Activated naive CD4-positive, alpha-beta T cell treated with anti-CD3 and anti-CD28 coated beads for 36 hours (primary cell): Measurements from ENCODE around the gene IL21R. TPM values are rescaled to one million over a fixed set of nuclear protein-coding genes. Genes with fewer than 3 reads are reported as not detected.

Experiments used
- CTCF ChIA-PET: fragments of 350-600 bp; sonication (Branson Sonifier 250); formaldehyde crosslinking; loops from one replicate; lab custom pipeline; 2021; ENCODE audit warnings: antibody characterized with exemption; lab: Charles Lee
- DNase-seq: peaks from one replicate; pipeline ENCODE4 v3.0.0-alpha.2; 2020
- H3K27ac Mint-ChIP-seq: one replicate; pipeline ENCODE4 v1.8.0; 2021; ENCODE audit warnings: mild to moderate bottlenecking, mixed read lengths
- H3K27me3 Mint-ChIP-seq: one replicate; pipeline ENCODE4 v1.8.0; 2021; ENCODE audit warnings: low read depth, mixed read lengths
- H3K36me3 Mint-ChIP-seq: one replicate; pipeline ENCODE4 v1.8.0; 2021; ENCODE audit warnings: low read depth, mixed read lengths
- H3K4me1 Mint-ChIP-seq: one replicate; pipeline ENCODE4 v1.8.0; 2021; ENCODE audit warnings: low read depth, mixed read lengths
- H3K4me3 Mint-ChIP-seq: one replicate; pipeline ENCODE4 v1.8.0; 2021; ENCODE audit warnings: mild to moderate bottlenecking, moderate library complexity, mixed read lengths
- H3K9me3 Mint-ChIP-seq: one replicate; pipeline ENCODE4 v1.8.0; 2021; ENCODE audit warnings: mixed read lengths
- intact Hi-C: fragments of 100-400 bp; cut with micrococcal nuclease; formaldehyde crosslinking; loops from one replicate; pipeline ENCODE4 v1.15.1; 2023
- total RNA-seq, 2 experiments: library from RNA; stranded (reverse); gene quantifications; one replicate each; pipeline ENCODE4 v1.2.3, GENCODE V29; 2021

The IL21R gene
- total RNA-seq, 2 experiments from 2014 or later = 93.8 to 99.2 TPM

- Mint-ChIP-seq H3K36me3 (peaks cover 28% of the 10 kb centered on the region), H3K4me1 (no peaks in the 10 kb centered on the region), H3K4me3 (no peak overlapping the region), H3K27ac (no peak overlapping the region), H3K27me3 (no peaks in the 10 kb centered on the region), H3K9me3 (no peaks in the 10 kb centered on the region)
- intact Hi-C loops = no loop called here
- CTCF ChIA-PET = no interaction called here
- DNase-seq = no peak
Measured at GRCh38 chr16:27489906-27490305, 87.9 kb downstream of the IL21R start.

DNA sequence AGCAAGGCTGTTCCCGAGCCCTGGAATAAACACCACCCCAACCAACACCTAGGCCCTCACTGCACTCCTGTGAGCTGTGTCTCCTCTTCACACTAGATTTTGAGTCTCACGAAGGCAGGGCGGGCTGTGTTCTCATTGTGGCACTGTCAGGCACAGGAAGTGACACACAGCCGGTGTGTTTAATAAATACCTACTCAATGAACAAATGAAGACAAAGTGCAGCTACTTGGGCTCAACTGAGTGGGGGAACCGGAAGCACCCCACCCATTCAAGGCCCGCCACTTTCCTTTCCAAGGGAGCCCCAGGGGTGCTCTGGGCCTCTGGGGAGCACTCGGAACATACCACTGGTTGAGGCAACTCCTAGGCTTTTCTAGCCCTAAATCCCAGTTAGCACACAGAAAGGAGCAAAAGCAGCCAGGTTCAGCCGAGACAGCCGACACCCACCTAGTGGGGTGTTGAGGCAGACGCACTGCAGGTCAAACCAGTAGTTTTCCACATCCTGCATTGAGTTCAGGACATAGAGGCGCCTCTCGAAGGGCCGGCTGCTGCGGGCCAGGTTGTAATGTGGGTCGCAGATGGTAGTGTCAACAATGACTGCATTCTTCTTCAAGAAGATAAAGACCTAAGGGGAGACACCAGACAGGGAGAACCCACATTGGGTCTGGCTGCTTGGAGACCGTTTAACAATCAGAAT is 90.1 kb downstream of the IL21R start:
- Mint-ChIP-seq H3K36me3 (peaks cover 20% of the 10 kb centered on the region), H3K9me3 (no peaks in the 10 kb centered on the region), H3K4me1 (no peaks in the 10 kb centered on the region), H3K4me3 (no peak overlapping the region), H3K27me3 (no peaks in the 10 kb centered on the region), H3K27ac (no peak overlapping the region)
- intact Hi-C loops = no loop called here
- CTCF ChIA-PET = interaction anchor here (0.7 kb wide), 1 partner anchor 226 kb away, joined by 3 read pairs; no protein-coding TSS in a partner anchor
- no peak for DNase-seq

DNA sequence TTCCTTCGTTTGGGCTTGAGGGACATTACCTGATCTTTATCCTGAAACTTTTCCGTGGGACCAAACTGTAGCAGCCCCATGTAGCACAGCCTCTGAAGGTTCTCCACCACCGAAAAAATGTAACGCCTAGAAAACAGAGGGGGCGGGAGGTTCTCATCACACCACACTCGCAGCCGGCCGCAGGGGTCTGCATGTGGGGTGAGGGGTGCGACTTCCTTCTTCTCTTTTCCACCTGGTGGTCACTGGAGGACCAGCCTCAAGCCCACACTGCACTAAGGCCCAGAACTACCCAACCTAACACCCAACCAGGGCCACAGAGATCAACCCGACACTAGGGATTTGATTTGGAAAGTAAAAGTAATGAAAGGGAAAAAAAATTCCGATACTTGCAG is 90.6 kb downstream of the IL21R start:
- Mint-ChIP-seq H3K9me3 (no peaks in the 10 kb centered on the region), H3K4me3 (no peak overlapping the region), H3K27ac (no peak overlapping the region), H3K27me3 (no peaks in the 10 kb centered on the region), H3K4me1 (no peaks in the 10 kb centered on the region), H3K36me3 (peaks cover 23% of the 10 kb centered on the region)
- intact Hi-C loops = no loop called here
- no peak for DNase-seq
- CTCF ChIA-PET = no interaction called here

DNA sequence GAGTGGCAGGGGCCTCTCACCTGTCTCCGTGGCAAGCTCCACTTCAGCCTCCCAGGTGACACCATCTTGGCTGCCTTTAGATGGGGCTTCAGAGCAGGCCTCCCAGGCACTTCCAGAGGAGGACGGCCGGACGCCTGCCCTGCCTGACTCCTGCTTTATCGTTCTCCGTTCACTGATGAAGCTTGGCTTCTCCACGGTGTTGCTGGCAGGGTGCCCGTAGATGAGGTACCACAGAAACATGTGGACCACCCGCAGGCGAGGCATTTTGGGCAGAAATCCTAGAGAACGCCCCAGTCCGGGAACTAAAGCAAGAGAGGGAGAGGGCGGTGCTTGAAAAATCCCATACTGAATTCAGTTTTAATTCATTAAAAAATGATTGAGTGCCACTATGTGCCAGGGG is 93.2 kb downstream of the IL21R start:
- peaks cover 16% of the 10 kb centered on the region for H3K36me3 Mint-ChIP-seq
- intact Hi-C loops = no loop called here
- no peak overlapping the region for H3K27ac Mint-ChIP-seq
- H3K27me3 Mint-ChIP-seq = no peaks in the 10 kb centered on the region
- CTCF ChIA-PET = no interaction called here
- no peak for DNase-seq
- no peaks in the 10 kb centered on the region for H3K4me1 Mint-ChIP-seq
- H3K9me3 Mint-ChIP-seq = no peaks in the 10 kb centered on the region
- H3K4me3 Mint-ChIP-seq = no peak overlapping the region

GRCh38 chr16:27498031-27498825 is 96.3 kb downstream of the IL21R start:
- Mint-ChIP-seq H3K4me3 (no peak overlapping the region), H3K4me1 (no peaks in the 10 kb centered on the region), H3K9me3 (no peaks in the 10 kb centered on the region), H3K36me3 (peaks cover 23% of the 10 kb centered on the region), H3K27me3 (no peaks in the 10 kb centered on the region), H3K27ac (no peak overlapping the region)
- no peak for DNase-seq
- intact Hi-C loops = no loop called here
- CTCF ChIA-PET = interaction anchor here (1.1 kb wide), 1 partner anchor 15 kb away, joined by 3 read pairs; no protein-coding TSS in a partner anchor

DNA sequence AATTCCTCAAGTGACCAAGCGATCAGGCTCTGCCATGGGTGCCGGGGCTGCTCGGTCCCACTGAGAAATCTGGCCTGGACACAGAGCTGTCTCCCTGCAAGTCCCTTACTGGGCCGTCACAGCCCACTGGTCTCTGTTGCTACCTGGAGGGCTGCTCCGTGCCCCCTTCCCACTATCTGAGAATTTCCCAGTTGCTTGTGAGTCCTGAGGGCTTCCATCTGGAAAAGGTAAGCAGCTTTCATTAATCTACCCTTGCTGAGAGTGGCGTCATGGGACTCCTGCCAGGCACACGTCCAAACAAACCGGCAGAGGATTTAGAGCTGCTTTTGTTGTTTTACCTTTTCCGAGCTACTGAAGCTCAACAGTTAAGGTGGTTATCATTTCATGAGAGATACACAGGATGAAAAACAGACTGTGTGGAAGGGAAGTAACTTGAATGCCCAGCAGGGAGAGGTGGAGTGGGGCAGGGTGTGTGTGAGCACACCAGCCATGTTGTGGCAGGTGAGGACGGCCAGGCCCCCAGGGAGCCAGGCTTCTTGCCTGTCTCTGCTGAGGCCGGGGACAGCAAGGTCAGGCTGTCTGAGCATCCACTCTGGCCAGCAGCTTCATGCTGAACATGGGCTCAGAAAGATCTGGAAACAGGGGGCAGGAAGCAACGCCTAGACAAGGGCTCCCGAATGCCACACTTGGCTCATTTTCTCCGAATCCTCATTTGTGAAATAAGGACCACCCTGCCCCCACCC is 97.1 kb downstream of the IL21R start:
- CTCF ChIA-PET = no interaction called here
- no peak for DNase-seq
- no peaks in the 10 kb centered on the region for H3K27me3 Mint-ChIP-seq
- H3K36me3 Mint-ChIP-seq = peaks cover 27% of the 10 kb centered on the region
- no peak overlapping the region for H3K27ac Mint-ChIP-seq
- intact Hi-C loops = no loop called here
- no peaks in the 10 kb centered on the region for H3K9me3 Mint-ChIP-seq
- no peaks in the 10 kb centered on the region for H3K4me1 Mint-ChIP-seq
- no peak overlapping the region for H3K4me3 Mint-ChIP-seq

GRCh38 chr16:27499659-27500055 is 97.7 kb downstream of the IL21R start:
- no peak for DNase-seq
- CTCF ChIA-PET = no interaction called here
- Mint-ChIP-seq H3K9me3 (no peaks in the 10 kb centered on the region), H3K4me1 (no peaks in the 10 kb centered on the region), H3K27me3 (no peaks in the 10 kb centered on the region), H3K36me3 (peaks cover 23% of the 10 kb centered on the region), H3K27ac (no peak overlapping the region), H3K4me3 (no peak overlapping the region)
- intact Hi-C loops = no loop called here

DNA sequence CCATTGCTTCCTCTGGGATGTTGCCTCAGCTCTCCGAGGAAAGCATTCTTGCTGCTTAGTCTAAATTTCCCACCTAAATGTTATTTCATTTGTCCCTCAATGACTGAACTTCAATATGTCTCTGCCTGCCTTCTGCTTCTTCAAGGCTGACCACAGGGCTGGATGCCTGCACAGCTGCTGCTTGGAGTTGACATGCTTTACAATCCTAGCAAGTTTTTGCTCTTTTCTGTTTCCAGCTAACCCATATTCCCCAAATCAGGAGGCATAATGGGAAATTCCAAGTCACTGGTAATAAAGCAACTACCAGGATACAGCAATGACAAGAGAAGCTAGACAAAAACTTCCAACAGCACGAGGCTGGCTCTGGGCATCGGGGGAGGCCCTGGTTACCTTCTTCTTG is 98.8 kb downstream of the IL21R start:
- H3K4me3 Mint-ChIP-seq = no peak overlapping the region
- CTCF ChIA-PET = no interaction called here
- H3K36me3 Mint-ChIP-seq = peaks cover 24% of the 10 kb centered on the region
- H3K27me3 Mint-ChIP-seq = no peaks in the 10 kb centered on the region
- H3K9me3 Mint-ChIP-seq = no peaks in the 10 kb centered on the region
- no peaks in the 10 kb centered on the region for H3K4me1 Mint-ChIP-seq
- DNase-seq = no peak
- no peak overlapping the region for H3K27ac Mint-ChIP-seq
- intact Hi-C loops = no loop called here

Other genes starting within 250 kb of the IL21R start
- gene KDM8, start 198.6 kb upstream of the IL21R start, total RNA-seq = 10 to 100 TPM; 11.3 to 13.9 TPM
- 100 to 1,000 TPM; 112 to 117 TPM for gene NSMCE1, start 133.4 kb upstream of the IL21R start, total RNA-seq
- gene IL4R, start 88.2 kb upstream of the IL21R start, total RNA-seq = 100 to 1,000 TPM; 162 to 170 TPM
- 10 to 100 TPM; 52.5 to 54.1 TPM for gene GTF3C1, start 147.7 kb downstream of the IL21R start, total RNA-seq
- 1 to 10 TPM; 7.6 to 9.0 TPM for gene KATNIP, start 148.0 kb downstream of the IL21R start, total RNA-seq